DOHH2 (cell line): ENCODE results near the gene RIBC2.
"Not testable (repeated sequence)": the region's sequence is repeated elsewhere in the genome, so short reads cannot be mapped to it uniquely, and the experiment has no call there.

Experiments used
- H3F3A ChIP-seq: fragments of 200-600 bp; sonication (generic), shearing (Covaris generic); 2 replicates; pipeline ENCODE4 v1.6.0; 2016; ENCODE audit warnings: antibody characterized with exemption, mild to moderate bottlenecking; ENCODE audit not compliant: control insufficient read depth, insufficient read depth
- H3K27ac ChIP-seq: fragments of 200-600 bp; sonication (generic); 2 replicates; pipeline ENCODE4 v1.5.1; 2014; ENCODE audit warnings: low read depth, mild to moderate bottlenecking, low read length, moderate library complexity
- H3K27me3 ChIP-seq: fragments of 200-600 bp; sonication (generic); 2 replicates; pipeline ENCODE4 v1.6.1; 2014; ENCODE audit warnings: mild to moderate bottlenecking, low read length, mixed read lengths; ENCODE audit not compliant: control insufficient read depth
- H3K36me3 ChIP-seq: fragments of 200-600 bp; sonication (generic); 2 replicates; pipeline ENCODE4 v1.6.1; 2014; ENCODE audit warnings: mild to moderate bottlenecking, low read length, moderate library complexity, mixed read lengths; ENCODE audit not compliant: control insufficient read depth
- H3K4me1 ChIP-seq: fragments of 200-600 bp; sonication (generic); 2 replicates; pipeline ENCODE4 v1.6.1; 2014; ENCODE audit warnings: mild to moderate bottlenecking, low read length, mixed read lengths; ENCODE audit not compliant: control insufficient read depth
- H3K4me2 ChIP-seq: fragments of 200-600 bp; sonication (generic); 2 replicates; pipeline ENCODE4 v1.6.0; 2014; ENCODE audit warnings: mild to moderate bottlenecking, low read length, moderate library complexity
- H3K4me3 ChIP-seq: fragments of 200-600 bp; sonication (generic); 2 replicates; pipeline ENCODE4 v1.5.1; 2014; ENCODE audit warnings: mild to moderate bottlenecking, low read length, mixed read lengths
- H3K79me2 ChIP-seq: fragments of 200-600 bp; sonication (generic); 2 replicates; pipeline ENCODE4 v1.6.1; 2014; ENCODE audit warnings: mild to moderate bottlenecking, low read length, mixed read lengths; ENCODE audit not compliant: control insufficient read depth
- H3K9me2 ChIP-seq: fragments of 200-600 bp; sonication (generic); replicated peaks from 2 replicates; pipeline ENCODE4 v1.6.1; 2014; ENCODE audit warnings: mild to moderate bottlenecking, low read length, mixed read lengths; ENCODE audit not compliant: control insufficient read depth
- H3K9me3 ChIP-seq: fragments of 200-600 bp; sonication (generic); 2 replicates; pipeline ENCODE4 v1.6.1; 2014; ENCODE audit warnings: antibody characterized with exemption, low read length, mixed read lengths; ENCODE audit not compliant: control insufficient read depth, insufficient read depth
- H4K20me1 ChIP-seq: fragments of 200-600 bp; sonication (generic); 2 replicates; pipeline ENCODE4 v1.6.0; 2014; ENCODE audit warnings: low read depth, mild to moderate bottlenecking, antibody characterized with exemption, low read length, moderate library complexity; ENCODE audit not compliant: control insufficient read depth, insufficient read depth
- EZH2phosphoT487 ChIP-seq: fragments of 200-600 bp; sonication (generic); IDR thresholded peaks from 2 replicates; pipeline ENCODE4 v1.6.1; 2017; ENCODE audit warnings: borderline replicate concordance, mild to moderate bottlenecking, antibody characterized with exemption, low read length, moderate library complexity, mixed read lengths
- TF ChIP-seq, protein P1 (sequence below): fragments of 200-600 bp; sonication (generic); IDR thresholded peaks from one replicate; pipeline ENCODE4 v1.5.1; 2014; ENCODE audit warnings: antibody characterized with exemption, mild to moderate bottlenecking, low read depth, low read length; ENCODE audit not compliant: poor library complexity, severe bottlenecking

Gene RIBC2

DNA sequence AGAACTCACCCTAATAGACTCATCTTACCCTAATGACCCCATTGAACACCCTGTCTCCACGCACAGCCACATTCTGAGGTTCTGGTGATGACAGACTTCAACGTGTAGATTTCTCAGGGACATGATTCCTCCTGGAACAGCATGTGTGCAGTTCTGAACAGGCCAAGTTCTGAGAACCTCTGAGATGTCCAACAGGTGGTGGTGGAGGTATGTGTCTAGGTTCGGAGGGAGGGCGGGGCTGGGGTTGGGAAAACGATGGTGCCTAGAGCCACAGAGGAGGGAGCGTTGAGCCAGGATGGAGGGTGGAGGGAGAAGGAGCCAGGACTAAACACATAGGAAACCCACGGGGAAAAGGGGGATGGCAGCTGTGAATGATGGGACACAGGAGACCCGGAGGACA, 45.7 kb downstream of the RIBC2 start:
- Histone ChIP-seq H3K9me3 (no peaks in the 10 kb centered on the region), H3K4me2 (no peak overlapping the region), H3K36me3 (no peaks in the 10 kb centered on the region), H3K4me3 (no peak overlapping the region), H4K20me1 (no peaks in the 10 kb centered on the region), H3K9me2 (no peaks in the 10 kb centered on the region), H3K4me1 (no peaks in the 10 kb centered on the region), H3F3A (no peaks in the 10 kb centered on the region), H3K27ac (no peak overlapping the region), H3K27me3 (no peaks in the 10 kb centered on the region), H3K79me2 (no peaks in the 10 kb centered on the region)
- TF ChIP-seq, protein P1, sequence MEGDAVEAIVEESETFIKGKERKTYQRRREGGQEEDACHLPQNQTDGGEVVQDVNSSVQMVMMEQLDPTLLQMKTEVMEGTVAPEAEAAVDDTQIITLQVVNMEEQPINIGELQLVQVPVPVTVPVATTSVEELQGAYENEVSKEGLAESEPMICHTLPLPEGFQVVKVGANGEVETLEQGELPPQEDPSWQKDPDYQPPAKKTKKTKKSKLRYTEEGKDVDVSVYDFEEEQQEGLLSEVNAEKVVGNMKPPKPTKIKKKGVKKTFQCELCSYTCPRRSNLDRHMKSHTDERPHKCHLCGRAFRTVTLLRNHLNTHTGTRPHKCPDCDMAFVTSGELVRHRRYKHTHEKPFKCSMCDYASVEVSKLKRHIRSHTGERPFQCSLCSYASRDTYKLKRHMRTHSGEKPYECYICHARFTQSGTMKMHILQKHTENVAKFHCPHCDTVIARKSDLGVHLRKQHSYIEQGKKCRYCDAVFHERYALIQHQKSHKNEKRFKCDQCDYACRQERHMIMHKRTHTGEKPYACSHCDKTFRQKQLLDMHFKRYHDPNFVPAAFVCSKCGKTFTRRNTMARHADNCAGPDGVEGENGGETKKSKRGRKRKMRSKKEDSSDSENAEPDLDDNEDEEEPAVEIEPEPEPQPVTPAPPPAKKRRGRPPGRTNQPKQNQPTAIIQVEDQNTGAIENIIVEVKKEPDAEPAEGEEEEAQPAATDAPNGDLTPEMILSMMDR = no peak
- TF ChIP-seq EZH2phosphoT487 = no peak

DNA sequence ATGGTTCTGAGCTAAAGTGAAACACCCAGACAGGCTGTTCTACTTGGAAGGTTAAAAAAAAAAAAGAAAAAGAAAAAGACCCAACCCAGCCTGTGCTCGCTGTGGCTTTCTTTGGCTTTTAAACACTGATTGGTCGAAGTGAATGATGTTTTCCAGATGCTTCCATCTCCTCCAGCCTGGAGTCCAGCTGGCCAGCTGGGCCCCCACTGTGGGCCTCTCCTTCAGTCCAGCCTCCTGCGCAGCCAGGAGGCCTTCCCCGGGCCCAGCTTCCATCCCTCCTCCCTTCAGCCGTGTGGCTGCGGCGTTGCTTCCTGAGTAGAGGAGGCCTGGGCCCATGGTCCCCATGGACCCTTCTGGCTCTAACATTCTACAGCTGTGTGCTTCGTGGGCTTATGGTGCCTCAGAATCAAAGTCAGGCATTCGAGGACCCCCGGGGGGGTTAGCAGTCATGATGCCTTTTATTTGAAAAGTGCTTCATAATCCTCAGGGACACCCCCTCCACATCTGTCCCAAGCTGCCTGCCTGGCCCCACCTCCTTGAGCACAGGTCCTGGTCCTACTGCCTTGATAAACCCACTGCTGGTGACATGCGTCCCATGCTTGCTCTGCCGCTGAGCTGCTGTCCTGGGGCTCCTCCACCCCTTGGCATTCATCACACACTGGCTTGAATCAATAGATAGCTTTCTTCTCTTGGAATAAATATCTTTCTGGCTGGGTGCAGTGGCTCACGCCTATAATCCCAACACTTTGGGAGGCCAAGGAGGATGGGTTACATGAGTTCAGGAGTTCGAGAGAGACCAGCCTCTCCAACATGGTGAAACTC, 47.0 kb downstream of the RIBC2 start:
- TF ChIP-seq, protein P1 = no peak
- TF ChIP-seq EZH2phosphoT487 = no peak
- H3K79me2 ChIP-seq = no peaks in the 10 kb centered on the region
- no peak overlapping the region for H3K4me2 ChIP-seq

GRCh38 chr22:45462034-45462655, 48.7 kb downstream of the RIBC2 start:
- Histone ChIP-seq H3K27me3 (no peaks in the 10 kb centered on the region), H4K20me1 (no peaks in the 10 kb centered on the region), H3K4me2 (no peak overlapping the region), H3K4me3 (no peak overlapping the region), H3K27ac (no peak overlapping the region), H3K9me2 (no peaks in the 10 kb centered on the region), H3K9me3 (no peaks in the 10 kb centered on the region), H3K4me1 (no peaks in the 10 kb centered on the region), H3K36me3 (no peaks in the 10 kb centered on the region), H3F3A (no peaks in the 10 kb centered on the region), H3K79me2 (no peaks in the 10 kb centered on the region)
- TF ChIP-seq EZH2phosphoT487 = no peak
- TF ChIP-seq, protein P1 = peak; percentile 43

More for the DNA sequence above, 47.0 kb downstream of the RIBC2 start:
- H3K9me3 ChIP-seq = no peaks in the 10 kb centered on the region
- H3K9me2 ChIP-seq = no peaks in the 10 kb centered on the region
- no peaks in the 10 kb centered on the region for H3K36me3 ChIP-seq
- no peak overlapping the region for H3K27ac ChIP-seq
- no peaks in the 10 kb centered on the region for H4K20me1 ChIP-seq
- H3K27me3 ChIP-seq = no peaks in the 10 kb centered on the region
- no peaks in the 10 kb centered on the region for H3K4me1 ChIP-seq
- H3K4me3 ChIP-seq = no peak overlapping the region
- no peaks in the 10 kb centered on the region for H3F3A ChIP-seq

- not testable (repeated sequence) for H3K9me3 ChIP-seq, H3K4me2 ChIP-seq, H3K79me2 ChIP-seq, H3F3A ChIP-seq, H3K9me2 ChIP-seq, H4K20me1 ChIP-seq, H3K36me3 ChIP-seq, H3K27ac ChIP-seq, H3K4me1 ChIP-seq, H3K4me3 ChIP-seq, H3K27me3 ChIP-seq
These were observed 50.2 kb downstream of the RIBC2 start for GRCh38 chr22:45463691-45464090.
